HG02840 (cell line): ENCODE measurements around the gene TEAD4.

ENCODE experiments used
- ATAC-seq: cut with Tn5 transposase; IDR thresholded peaks from one replicate; pipeline ENCODE4 v1.9.1; 2021; ENCODE audit warnings: mild to moderate bottlenecking, moderate library complexity, moderate number of reproducible peaks; ENCODE audit not compliant: unreplicated experiment, low FRiP score

TEAD4 gene

DNA sequence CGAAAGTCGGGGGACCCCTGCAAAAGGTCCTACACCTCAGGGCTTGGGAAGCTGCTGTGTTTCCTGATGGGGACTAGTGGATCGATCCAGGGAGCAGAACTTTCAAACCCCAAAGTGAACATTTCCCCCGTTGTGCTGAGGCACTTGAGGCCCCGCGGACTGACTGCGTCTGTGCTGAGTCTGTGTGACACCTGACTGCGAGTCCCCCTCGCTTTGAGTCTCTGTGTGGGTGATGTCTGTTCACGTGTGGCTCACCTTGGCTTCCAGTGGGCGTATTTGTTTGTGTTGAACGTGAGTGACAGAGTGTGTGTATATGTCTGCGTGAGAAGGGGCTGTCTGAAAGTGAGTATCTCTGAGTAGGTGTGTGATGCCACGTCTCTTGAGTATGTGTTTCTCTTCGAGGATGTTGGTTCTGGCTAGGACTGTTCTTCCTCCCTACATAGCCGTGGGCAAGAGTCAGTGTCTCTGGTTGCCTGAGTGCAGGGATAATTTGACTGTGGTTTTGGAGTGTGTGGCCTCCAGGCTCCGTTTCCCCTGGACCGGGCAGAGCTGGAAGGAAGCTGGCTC is 1.3 kb downstream of the TEAD4 start:
- no peak for ATAC-seq

- ATAC-seq: no peak
Measured at GRCh38 chr12:2960996-2961616, 1.9 kb downstream of the TEAD4 start.

DNA sequence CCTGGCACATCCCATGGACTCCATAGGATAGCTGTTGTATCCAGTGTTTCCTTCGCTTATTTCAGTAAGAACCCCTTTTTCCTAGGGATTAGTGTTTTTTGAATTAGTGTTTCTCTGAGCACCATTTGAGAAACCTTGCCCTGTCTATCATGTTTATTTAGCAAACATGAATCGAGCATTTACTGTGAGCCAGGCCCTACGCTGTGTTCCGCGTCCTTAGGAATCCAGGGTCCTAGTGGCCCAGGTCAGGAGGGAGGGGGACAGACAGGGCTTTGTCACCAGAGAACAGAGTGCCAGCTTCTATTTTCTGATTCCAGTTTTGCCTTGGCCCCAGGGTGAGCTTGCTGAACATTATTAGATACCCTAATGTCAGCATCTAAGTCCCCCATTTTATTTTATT is 2.5 kb downstream of the TEAD4 start:
- no peak for ATAC-seq

- no peak for ATAC-seq
Measured at GRCh38 chr12:2963154-2963759, 4.1 kb downstream of the TEAD4 start.

GRCh38 chr12:2963760-2964292 is 4.6 kb downstream of the TEAD4 start:
- no peak for ATAC-seq

DNA sequence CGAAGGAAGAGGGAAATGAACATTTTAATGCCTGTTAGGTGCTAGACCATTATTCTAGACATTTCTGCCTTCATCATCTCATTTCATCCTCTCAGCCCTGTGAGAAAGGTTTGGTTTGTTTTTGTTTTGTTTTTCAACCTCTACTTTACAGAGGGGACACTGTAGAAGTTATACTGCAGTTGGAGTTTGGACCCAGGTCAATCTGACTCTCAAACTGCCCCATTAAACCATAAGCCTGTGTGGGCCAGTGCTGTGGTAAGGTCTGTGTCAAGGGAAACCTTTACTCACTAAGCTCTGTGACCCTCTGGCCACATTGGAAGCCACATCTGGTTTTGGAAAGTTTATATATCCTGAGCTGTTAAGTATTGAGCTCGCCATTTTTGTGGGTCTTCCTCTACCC is 8.5 kb downstream of the TEAD4 start:
- no peak for ATAC-seq

DNA sequence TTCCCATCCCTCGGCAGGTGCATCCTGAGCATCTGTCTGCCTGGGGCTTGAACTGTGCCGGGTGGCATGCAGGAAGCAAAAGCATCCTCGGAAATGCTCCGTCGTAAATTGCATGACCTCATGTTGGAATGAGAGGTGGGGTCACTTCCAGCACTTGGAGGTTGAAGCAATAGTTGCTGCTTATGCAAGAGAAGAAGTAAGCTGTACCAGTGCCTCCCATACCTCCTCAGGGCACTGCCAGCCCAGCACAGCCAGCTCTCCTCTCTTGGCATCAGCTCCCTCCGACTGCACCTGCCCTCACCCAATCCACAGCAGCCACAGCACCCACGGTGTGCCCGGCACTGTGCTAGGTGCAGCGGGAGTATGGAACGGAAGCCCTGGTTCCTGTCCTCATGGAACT is 11.5 kb downstream of the TEAD4 start:
- ATAC-seq: no peak

DNA sequence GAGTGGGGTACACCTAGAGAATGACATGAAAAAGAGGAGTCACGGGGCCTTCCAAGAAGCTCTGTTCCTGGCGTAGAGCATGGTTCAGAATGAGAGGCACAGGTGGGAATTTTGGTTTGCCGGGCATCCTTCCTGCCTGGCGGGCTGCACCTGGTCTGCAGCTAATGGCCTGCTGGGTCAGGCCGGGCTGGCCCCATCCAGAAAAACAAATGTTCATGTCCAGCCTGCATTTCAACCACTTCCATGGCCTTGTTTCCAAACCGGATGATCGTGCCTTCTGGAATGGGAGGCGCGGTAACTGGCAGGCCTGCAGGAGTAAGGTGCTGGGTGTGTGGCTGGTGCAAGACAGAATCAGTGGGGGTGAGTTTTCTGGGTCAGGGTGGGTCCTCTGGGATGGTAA is 14.4 kb downstream of the TEAD4 start:
- ATAC-seq: no peak

- no peak for ATAC-seq
Measured at GRCh38 chr12:2974560-2974971, 15.4 kb downstream of the TEAD4 start.

GRCh38 chr12:2976581-2976996 is 17.4 kb downstream of the TEAD4 start:
- no peak for ATAC-seq

- ATAC-seq: no peak
Measured at GRCh38 chr12:2977776-2978175, 18.6 kb downstream of the TEAD4 start.

DNA sequence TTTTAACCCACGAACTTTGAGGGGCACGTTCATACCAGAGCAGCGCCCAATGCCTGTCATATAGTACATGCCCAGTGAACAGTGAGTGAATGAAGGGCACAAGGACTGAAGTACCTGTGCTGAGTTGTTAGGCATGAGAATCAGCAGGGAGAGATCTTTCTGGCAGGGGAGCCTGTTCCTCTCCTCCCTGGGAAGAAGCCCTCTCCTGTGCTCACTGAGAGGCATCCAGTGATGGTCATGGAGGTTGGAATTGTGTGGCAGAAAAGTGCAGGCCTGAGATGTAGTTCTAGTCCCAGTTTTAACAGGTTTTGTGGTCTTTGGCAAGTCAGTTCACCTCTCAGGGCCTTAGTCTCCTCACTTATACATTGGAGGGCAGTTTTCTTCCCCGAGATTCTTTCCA is 20.6 kb downstream of the TEAD4 start:
- ATAC-seq: no peak

DNA sequence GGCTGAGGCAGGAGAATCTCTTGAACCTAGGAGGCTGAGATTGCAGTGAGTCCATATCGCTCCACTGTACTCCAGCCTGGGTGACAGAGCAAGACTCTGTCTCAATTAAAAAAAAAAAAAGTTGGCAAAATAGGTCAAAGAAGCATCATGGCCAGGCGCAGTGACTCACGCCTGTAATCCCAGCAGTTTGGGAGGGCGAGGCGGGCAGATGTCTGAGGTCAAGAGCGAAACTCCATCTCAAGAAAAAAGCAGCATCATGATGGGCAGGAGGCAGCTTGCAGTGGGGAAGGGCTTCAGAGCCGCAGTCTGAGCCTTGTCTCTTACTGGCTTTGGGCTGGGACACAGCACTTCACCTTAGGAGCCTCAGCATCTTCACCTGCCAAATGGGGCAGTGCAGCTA is 21.4 kb downstream of the TEAD4 start:
- no peak for ATAC-seq

DNA sequence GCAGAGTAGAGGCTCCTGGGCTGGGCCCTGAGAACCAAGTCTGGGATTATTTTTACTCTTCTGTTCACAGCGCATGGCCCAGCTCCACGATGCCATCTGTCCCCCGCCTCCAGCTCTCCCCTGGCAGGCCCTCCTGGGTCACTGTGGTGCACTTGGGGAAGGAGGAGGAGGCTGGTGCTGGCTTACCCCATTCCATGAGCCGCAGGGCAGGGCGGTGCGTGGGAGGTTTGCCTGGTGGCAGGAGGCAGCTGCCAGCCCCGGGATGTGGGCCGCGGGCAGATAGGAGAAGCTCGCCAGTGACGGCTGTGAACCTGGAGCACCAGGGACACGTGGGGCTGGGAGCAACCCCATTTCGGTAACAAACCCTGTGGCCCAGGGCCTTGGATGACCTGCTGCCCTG is 23.2 kb downstream of the TEAD4 start:
- no peak for ATAC-seq

- ATAC-seq: no peak
Measured at GRCh38 chr12:2984249-2984648, 25.1 kb downstream of the TEAD4 start.

DNA sequence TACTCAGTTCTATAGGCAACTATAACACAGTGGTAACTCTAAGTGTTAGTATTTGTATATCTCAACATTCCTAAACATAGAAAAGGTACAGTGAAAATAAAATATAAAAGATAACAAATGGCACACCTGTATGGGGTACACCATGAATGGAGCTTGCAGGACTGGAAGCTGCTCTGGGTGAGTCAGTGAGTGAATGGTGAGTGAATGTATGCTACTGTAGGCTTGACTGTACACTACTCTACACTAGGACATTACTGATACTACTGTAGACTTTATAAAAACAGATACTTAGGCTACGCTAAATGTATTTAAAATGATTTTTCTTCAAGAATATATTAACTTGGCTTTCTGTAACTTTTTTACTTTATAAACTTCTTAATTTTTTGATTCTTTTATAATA is 25.5 kb downstream of the TEAD4 start:
- ATAC-seq: no peak

GRCh38 chr12:2986876-2987275 is 27.7 kb downstream of the TEAD4 start:
- no peak for ATAC-seq

- ATAC-seq: no peak
Measured at GRCh38 chr12:2988494-2988893, 29.3 kb downstream of the TEAD4 start.

- ATAC-seq: no peak
Measured at GRCh38 chr12:2992724-2993123, 33.5 kb downstream of the TEAD4 start.

GRCh38 chr12:2997989-2998670 is 38.9 kb downstream of the TEAD4 start:
- no peak for ATAC-seq

DNA sequence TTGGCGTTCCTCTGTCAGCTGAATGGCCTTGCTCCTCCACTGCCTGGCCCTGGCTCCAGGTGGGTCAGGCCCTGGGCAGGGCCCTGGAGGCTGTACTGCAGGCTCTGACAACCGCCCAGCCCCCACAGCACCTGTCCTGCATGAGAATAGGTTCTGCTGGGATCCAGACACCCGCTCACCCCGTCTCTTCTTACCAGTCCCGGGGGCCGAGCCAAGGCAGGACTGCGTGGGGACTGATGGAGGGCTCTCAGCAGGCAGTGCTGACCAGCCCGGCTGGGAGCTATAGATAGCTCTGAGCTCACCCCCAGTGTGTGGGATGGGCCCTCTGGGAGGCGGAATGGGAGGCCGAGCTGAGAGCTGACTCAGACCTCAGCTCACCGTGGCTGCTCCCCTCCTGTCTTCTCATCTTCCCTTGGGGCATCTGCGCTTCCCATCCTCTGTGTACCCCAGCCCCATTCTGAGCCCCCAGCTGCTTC is 39.6 kb downstream of the TEAD4 start:
- ATAC-seq: no peak
